Kidney epithelial cell (primary cell): ENCODE measurements around the gene MAGI3. TPM values are rescaled to one million over a fixed set of nuclear protein-coding genes. Genes with fewer than 3 reads are reported as not detected.

Experiments used
- DNase-seq: peaks from one replicate; pipeline ENCODE4 v3.0.0-alpha.2; 2010; ENCODE audit warnings: low read depth
- H3K27me3 ChIP-seq: 2 replicates; pipeline ENCODE4 v1.6.0; 2011; ENCODE audit warnings: low read length; ENCODE audit not compliant: control insufficient read depth, insufficient read depth
- H3K36me3 ChIP-seq: 2 replicates; pipeline ENCODE4 v1.5.1; 2011; ENCODE audit warnings: low read length; ENCODE audit not compliant: control insufficient read depth, insufficient read depth
- H3K4me3 ChIP-seq: 2 replicates; pipeline ENCODE4 v1.5.1; 2011; ENCODE audit warnings: low read depth, mild to moderate bottlenecking, control low read depth, low read length
- total RNA-seq: library from RNA; depleted of rRNA; stranded (reverse); fragments of >200 nt; gene quantifications from 2 replicates; pipeline ENCODE4 v1.2.3, GENCODE V29; 2015
- TF ChIP-seq, protein P1 (sequence below): IDR thresholded peaks from 2 replicates; pipeline ENCODE4 v1.5.1; 2011; ENCODE audit warnings: mild to moderate bottlenecking, moderate library complexity, low read length, control low read depth, inconsistent platforms; ENCODE audit not compliant: insufficient read depth, poor library complexity, severe bottlenecking

The MAGI3 gene
- total RNA-seq, 1 donor from 2014 or later = 3.7 TPM

DNA sequence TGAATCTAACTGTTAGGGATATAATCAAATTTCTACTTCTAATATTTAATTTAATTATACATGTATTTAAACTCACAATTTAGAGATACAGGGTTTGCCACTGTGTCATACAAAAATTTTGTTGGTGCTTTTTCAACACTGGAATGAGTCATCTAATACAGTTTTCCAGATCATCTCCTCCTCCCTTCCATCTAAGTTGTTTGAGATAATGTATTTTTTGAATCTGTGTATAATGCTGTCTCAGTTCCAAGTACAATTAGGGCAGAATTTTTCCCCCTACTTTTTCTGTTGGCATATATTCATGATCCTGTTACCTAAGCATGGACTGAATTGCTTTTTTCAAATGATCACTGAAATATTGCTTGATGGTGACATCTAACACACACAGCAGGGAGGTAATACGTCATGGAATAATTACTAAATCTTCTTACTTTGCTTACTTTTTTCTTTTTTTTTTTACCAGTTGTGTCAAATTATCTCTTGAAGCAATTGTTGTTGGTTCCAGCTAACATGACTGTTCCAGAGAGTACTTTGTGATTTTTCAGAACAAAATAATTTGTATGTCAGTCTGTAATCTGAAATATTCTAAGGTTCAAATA lies 146.0 kb downstream of the MAGI3 start:
- H3K27me3 ChIP-seq = no peaks in the 10 kb centered on the region
- H3K4me3 ChIP-seq = no peak overlapping the region
- no peak for DNase-seq
- TF ChIP-seq, protein P1, sequence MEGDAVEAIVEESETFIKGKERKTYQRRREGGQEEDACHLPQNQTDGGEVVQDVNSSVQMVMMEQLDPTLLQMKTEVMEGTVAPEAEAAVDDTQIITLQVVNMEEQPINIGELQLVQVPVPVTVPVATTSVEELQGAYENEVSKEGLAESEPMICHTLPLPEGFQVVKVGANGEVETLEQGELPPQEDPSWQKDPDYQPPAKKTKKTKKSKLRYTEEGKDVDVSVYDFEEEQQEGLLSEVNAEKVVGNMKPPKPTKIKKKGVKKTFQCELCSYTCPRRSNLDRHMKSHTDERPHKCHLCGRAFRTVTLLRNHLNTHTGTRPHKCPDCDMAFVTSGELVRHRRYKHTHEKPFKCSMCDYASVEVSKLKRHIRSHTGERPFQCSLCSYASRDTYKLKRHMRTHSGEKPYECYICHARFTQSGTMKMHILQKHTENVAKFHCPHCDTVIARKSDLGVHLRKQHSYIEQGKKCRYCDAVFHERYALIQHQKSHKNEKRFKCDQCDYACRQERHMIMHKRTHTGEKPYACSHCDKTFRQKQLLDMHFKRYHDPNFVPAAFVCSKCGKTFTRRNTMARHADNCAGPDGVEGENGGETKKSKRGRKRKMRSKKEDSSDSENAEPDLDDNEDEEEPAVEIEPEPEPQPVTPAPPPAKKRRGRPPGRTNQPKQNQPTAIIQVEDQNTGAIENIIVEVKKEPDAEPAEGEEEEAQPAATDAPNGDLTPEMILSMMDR = no peak
- no peaks in the 10 kb centered on the region for H3K36me3 ChIP-seq

- Histone ChIP-seq H3K4me3 (no peak overlapping the region), H3K27me3 (no peaks in the 10 kb centered on the region), H3K36me3 (no peaks in the 10 kb centered on the region)
- TF ChIP-seq, protein P1 = no peak
- no peak for DNase-seq
Observed at GRCh38 chr1:113538225-113538624, 147.9 kb downstream of the MAGI3 start.

DNA sequence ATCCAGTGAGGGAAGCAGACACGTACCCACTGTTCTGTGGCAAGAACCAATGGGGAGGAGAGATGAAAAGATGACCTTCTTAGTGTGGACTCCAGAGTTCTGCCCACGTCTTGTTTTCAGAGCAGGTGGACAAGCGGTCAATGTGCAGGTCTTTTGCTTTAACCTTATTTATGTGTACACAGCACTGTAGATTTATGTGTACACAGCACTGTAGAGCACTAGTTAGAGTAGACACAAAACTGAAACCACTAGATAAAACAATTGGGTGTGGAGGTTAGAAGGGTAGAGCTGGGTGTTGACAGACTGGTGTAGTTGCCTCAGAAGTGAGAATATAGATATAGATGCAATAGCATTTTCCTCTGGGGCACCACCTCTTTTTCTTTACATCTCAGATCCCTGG lies 150.0 kb downstream of the MAGI3 start:
- TF ChIP-seq, protein P1 = no peak
- Histone ChIP-seq H3K36me3 (no peaks in the 10 kb centered on the region), H3K4me3 (no peak overlapping the region), H3K27me3 (no peaks in the 10 kb centered on the region)
- DNase-seq = no peak

- TF ChIP-seq, protein P1 = no peak
- no peaks in the 10 kb centered on the region for H3K27me3 ChIP-seq
Observed at GRCh38 chr1:113541106-113541505, 150.8 kb downstream of the MAGI3 start.

GRCh38 chr1:113542221-113542701 lies 151.9 kb downstream of the MAGI3 start:
- no peaks in the 10 kb centered on the region for H3K27me3 ChIP-seq
- no peak overlapping the region for H3K4me3 ChIP-seq
- DNase-seq = peak; percentile 38
- TF ChIP-seq, protein P1 = no peak
- H3K36me3 ChIP-seq = no peaks in the 10 kb centered on the region

More at GRCh38 chr1:113541106-113541505, 150.8 kb downstream of the MAGI3 start:
- H3K36me3 ChIP-seq = no peaks in the 10 kb centered on the region
- no peak overlapping the region for H3K4me3 ChIP-seq
- no peak for DNase-seq

- no peak for DNase-seq
- TF ChIP-seq, protein P1 = no peak
- no peaks in the 10 kb centered on the region for H3K27me3 ChIP-seq
- no peaks in the 10 kb centered on the region for H3K36me3 ChIP-seq
- H3K4me3 ChIP-seq = no peak overlapping the region
Observed at GRCh38 chr1:113543110-113543509, 152.8 kb downstream of the MAGI3 start.
